H4 (cell line): ENCODE data around the gene SLC9A9. TPM values are rescaled to one million over a fixed set of nuclear protein-coding genes. Genes with fewer than 3 reads are reported as not detected.
"Not testable (repeated sequence)": the region's sequence is repeated elsewhere in the genome, so short reads cannot be mapped to it uniquely, and the experiment has no call there.

Experiments used
- DNase-seq: peaks from one replicate; pipeline ENCODE4 v3.0.0-alpha.2; 2015; ENCODE audit warnings: low spot score
- total RNA-seq: library from RNA; depleted of rRNA; stranded (reverse); fragments of >200 nt; shearing (Covaris generic); gene quantifications from 2 replicates; pipeline ENCODE4 v1.2.3, GENCODE V29; 2014

Gene SLC9A9
- total RNA-seq, 1 experiment from 2014 or later: 10.8 TPM

DNA sequence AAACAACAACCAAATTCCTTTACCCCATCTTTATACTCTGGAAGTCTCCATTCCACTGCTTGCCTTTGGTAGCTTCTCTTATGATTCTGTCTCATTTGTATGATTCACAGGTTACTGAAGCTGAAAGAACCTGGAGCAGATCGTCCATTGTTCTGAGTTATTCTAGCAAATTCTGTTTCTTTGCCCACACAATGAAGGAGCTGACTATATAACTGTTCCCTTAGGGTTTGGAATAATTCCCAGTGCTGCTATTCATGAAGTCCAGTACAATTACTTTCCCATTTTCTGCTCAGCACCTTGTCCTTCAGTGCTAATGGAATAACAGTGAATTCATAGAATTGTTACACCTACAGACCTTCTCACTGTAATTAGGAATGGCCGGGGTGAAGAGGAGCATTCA is 560.9 kb downstream of the SLC9A9 start:
- DNase-seq: no peak

DNA sequence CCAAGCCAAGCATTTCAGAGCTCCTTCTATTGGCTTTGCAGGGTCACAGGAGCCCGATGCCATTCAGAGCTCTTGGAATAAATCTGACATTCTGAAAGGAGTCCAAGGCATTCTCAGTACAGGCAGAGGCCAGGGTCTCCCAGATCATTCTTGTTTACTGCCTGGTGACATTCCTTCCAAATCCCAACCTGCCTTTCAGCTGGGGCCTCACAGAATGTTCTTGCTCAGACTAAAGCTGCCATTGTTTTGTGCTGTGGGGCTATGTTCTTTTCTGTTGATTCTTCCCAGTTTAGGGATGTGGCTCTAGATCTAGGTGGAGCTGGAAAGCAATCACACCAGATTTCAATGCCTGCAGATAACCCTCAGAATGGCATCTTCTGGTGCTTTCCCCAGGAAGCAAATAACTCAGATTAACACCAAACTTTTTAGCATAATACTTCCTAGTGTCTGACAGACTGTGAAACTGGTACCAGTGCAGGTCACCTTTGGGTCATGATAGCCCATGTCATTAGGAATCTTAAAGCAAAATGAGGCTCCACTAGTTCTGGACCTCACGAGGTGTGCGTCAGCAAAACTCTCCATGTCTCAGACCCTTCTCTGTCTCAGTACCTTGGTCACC is 561.8 kb downstream of the SLC9A9 start:
- no peak for DNase-seq

DNA sequence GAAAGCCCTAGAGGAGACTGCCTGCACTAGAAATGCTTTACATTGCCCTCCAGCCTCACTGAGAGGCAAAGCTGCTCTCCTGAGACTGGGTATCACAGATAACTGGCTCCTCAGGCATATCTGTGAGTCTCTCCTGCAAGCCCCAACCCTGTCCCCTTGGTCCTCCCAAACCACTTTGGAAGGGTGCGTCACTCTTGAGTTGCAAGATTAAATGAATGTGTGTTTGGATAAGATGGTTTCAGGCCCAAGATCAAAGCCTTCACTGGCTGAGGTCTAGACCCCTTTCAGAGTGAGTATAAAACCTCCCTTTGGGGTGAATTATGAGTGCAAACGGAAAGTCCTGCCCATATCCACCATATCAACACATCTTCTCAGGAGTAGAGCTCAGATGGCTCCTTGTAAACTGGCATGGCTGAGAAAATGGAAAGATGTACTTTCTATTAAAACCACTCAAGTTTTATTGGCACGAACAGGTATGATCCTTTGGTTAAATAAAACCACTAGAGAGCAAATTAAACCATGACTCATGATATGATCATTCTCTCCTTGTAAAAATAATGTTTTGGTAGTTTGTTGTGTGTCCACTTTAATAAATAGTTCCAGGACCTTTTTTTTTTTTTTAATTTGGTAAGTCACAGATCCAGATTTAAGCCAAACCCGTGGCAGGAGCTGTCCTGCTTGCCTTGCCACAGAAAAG is 564.7 kb downstream of the SLC9A9 start:
- DNase-seq: peak; percentile 72

DNA sequence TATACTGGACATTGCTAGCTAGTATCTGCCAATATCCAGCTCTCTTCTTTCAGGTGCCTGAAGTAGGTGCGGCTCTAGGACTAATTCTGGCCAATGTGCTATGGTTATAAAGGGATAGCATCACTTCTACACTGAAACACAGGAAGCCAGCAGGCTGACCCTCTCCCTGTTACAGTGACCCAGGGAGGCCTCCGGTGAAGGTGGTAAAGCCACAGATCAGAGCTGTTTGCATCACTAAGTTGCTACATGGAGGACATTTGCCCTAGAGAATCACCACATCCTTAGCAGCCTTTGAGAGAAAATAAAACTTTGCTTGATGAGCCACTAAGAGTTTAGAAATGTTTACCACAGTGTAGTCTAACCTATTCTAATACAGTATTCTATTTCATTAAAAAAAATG is 567.3 kb downstream of the SLC9A9 start:
- DNase-seq: no peak

DNA sequence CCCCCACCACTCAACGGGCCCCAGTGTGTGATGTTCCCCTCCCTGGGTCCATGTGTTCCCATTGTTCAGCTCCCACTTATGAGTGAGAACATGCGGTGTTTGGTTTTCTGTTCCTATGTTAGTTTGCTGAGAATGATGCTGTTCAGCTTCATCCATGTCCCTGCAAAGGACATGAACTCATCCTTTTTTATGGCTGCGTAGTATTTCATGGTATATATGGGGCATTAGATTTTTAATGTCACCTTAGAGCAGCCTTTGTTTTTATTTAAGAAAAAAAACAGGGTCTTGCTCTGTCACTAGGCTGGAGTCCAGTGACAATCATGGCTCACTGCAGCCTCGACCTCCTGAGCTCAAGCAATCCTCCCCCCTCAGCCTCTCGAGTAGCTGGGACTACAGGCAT is 568.7 kb downstream of the SLC9A9 start:
- DNase-seq: not testable (repeated sequence)

DNA sequence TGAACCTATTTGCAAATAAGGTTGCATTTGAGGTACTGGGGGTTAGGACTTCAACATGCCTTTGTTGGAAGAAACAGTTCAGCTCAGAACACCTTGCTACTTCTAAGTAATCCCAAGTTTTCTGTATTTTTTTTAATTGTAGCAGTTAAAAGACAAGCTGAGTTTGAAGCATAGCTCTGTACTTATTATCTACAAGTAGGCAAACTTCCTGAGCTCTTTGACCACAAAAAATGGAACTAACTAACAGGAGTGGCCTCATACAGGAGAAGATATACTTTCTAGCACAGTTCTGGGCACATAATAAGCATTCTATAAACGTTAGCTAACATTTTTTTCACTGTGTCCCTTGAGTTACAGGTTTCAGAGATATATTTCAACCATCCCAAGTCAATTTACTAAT is 569.5 kb downstream of the SLC9A9 start:
- DNase-seq: no peak

DNA sequence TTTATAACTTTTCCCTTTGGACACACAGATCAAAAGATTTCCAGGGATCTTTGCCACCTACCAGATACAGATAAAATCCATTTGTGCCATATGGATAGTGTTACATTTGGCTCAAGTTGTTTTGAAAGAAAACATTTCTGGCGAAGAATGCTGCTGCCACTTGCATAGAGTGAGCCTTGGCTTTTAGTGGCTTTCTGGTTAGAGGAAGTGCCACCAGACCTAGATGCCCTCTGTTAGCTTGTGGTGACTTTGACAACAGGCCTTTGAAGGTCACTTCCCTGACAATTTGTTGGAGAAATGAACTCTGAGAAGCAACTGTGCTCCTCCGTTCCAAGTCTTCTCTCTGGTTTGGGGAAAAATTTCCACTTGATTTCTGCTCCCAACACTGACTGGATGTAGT is 570.7 kb downstream of the SLC9A9 start:
- DNase-seq: no peak

DNA sequence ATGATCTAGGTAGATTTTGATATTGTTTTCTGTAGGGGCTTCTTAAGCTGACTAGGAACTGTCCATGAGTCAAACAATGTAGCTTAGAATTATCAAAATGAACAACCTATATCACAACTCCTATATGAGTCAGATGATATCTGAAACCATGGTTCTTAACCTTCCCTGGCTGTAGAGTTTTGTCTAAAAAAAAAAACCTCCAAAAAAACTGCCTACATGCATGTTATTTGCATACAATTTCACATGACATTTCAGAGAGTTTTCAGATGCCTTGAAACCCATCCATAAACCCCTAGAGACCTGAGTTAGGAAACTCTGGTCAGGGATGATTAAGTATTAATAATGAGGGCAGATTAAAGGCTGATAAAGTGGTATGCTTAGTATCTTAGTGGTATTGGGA is 571.7 kb downstream of the SLC9A9 start:
- no peak for DNase-seq

DNA sequence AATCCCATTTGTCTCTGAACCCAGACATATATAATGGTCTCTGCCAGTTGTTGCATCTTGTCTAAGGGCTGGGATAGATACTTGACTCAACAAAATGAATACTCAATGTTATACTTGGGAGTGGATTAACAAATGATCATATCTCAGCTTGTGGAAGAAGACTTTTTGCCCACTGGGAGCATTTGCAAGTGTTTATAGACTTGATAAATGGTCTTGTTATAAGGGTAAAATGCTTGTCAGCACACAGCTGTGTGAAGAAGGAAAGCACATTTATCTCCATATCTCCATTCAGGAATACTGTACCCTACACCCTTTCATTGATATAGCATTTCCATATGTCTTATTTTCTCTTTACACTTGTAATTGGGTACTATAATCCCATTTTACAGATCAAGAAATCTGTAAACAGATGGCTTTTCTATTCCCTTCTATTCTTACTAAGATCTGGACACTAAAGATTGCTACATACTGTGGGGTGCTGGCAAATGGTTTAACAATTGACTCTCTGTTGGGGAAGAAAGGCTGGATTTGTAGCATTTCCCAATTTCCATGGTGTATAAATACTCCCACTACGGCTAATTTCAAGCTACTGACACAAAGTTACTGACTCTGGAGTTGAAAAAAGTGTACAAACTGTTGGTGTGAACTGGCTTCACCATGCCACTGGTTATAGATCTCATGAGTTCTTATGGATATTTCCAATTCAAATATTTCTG is 574.1 kb downstream of the SLC9A9 start:
- DNase-seq: no peak

DNA sequence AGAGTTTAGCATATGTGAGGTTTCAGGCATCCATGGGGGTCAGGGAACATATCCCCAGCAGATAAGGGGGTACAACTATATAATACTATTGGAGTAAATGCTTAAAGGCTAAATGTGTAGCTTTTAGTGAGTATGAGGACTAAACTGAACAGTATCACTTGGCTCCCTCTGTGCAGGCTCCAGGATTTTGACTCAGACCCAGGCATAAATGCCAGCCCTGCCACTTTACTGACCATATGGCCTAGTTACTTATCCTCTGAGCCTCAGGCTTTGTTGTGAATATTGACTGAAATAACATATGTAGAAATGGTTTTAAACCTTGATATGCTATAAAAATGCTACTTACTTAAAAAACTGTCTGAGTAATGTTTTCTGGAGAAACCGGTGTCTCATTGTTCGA is 577.1 kb downstream of the SLC9A9 start:
- no peak for DNase-seq

DNA sequence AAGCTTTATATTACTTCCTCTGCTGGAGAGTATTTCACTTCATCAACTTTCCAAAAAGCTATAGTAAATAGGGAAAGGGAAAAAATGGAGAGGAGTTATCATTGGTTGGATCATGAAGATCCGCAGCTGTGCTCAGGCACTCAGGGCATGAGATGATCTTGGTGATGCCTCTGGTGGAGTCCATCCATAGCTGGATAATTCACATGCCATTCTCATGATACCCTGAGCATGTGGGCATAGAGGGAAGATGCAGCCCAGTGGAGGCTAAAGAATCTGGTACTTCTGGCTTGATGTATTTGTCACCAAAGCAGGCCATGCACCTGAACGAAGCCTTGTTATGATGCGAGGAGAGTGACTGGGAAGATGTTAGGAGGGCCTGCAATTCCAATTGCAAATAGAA is 578.5 kb downstream of the SLC9A9 start:
- DNase-seq: no peak

DNA sequence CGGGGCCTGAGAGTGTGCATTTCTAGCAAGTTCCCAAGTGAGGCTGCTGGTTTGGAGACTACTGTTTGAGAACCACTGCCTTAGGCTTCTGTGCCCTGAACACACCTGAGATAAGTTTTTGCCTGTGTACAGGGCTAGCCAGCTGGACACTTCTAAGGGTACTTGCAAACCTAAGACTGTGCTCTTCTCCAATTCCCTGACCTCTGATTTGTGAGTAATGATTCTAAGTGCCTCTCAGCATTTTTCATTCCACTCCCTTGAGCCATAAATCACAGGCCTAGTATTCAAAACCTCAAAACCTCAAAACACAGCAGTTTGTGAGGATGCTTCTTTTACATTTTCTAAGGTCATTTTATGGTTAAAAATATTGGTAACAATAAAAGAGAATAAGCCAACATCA is 580.3 kb downstream of the SLC9A9 start:
- DNase-seq: no peak

DNA sequence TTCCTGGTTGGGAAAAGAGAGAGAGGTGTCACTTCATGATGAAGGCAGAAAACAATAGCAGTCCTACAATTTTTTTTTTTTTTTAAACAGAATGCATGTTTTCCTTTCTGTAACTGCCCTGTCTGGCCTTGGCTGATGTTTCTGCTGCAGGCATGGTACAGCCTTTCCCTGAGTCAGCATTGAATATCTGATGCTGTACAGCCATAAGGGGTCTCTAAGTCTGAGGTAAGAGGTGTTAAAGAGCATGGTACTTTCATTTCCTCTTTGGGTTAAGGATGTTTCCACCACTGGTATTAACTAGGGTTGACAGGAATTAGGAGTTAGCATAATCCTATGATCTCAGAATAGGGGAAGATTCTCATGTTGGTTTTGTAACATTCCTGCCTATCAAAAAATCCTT is 581.3 kb downstream of the SLC9A9 start:
- DNase-seq: no peak

DNA sequence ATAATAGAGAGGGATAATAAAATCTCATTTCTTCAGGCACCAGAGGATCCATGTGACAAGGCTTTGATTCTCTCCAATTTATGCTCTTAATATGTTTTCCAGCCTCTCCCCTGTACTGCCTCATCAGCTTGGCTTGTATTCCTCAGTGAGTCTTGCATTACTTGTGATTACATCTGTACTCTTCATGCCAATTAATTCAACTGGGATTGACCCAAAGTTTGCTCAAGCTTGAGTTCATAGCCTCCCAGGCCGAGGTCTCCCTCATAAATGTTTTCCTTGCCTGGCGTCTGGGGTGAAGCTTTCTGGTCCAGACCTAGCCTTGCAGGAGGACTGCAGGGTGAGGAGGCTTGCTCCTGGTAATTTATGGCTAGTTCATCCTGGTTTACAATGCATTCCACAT is 581.8 kb downstream of the SLC9A9 start:
- DNase-seq: no peak

DNA sequence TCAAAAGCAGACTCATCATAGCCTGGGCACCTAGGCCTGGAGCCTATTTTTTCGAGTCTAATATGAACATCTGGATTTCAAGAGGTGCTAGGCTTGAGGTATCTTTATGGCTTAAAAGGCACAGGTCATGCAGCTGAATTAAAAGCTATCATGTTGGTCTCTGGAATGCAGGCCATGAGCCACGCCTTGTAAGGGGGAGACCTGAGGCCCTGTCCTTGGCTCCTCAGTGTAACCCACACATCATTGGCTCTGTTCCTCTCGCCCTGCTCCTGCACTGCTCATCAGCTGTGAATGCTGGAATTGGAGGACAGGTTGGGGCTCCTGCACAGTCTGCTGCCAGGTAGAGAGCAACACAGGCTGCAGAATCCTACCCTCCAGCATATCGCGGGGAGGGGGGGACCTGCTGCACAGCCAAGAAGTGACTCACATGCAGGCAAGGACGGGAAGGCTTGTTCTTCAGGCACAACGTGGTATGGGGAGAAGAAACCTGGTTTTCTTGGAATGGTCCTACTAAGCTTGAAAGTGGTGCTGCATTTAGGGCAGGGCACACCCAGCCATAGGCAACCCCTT is 582.7 kb downstream of the SLC9A9 start:
- DNase-seq: no peak

DNA sequence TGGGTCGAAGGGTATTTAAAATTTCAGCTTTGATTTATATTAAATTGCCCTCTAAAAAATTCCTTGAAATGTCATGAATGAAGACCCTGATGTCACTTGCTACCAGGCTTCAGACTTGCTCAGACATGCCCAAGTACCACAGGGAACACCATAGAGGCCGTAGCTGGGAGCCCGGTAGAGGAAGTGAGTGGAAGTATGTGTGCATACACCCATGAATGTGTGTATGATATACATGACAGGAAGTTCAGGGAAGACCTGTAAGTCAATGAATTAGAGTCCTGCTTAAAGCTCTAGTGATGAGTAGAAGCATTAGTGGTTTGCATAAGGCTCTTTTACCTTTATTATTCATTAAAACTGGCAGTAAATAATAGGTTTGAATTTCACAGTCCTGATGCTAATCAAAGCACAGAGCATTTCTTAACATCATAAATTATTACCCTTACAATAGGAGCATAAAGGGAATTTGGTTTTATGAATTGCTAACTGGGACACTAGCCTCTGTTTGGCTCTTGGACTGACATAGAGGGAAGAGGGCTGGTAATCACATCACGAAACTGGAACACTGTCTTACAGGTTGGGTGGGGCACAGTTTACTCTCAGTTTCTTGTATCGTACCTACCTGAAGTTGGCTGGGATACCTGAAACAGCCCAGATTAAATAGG is 584.3 kb downstream of the SLC9A9 start:
- no peak for DNase-seq

DNA sequence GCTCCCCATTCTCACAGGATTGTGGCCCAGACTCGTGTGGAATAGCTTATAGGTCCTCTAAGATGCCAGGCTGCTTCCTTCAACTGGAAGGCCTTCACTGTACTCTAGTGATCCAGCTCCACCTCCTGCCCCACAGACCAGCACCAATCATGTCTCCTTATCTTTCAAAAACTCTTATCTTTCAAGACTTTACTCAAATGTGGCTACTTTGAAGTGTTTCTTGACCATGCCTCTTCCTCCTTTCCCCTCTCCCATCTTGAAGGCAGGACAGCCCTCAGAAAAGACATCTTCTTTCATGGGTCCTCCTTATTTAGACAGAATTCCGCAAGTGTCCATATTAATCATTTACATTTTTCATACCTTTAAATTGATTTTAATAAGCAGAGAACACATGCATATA is 586.4 kb downstream of the SLC9A9 start:
- DNase-seq: no peak

DNA sequence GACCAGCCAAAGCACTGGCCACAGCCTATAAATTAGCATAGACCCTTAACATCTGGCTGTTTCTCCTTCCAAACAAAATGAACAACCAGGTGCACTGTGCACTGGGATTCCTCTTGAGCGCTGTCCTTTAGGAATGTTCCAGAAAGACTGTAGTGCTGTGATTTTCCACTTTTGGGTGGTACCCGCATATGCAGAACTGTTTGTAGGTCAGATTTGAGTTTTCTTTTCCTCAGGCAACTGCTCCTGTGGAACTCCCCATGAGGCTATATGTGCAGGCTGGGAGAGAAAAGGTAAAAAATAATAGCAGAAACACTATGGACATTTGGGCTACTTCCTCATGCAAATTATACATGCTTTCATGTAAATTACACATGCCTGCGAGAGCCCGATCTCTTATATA is 589.6 kb downstream of the SLC9A9 start:
- no peak for DNase-seq

DNA sequence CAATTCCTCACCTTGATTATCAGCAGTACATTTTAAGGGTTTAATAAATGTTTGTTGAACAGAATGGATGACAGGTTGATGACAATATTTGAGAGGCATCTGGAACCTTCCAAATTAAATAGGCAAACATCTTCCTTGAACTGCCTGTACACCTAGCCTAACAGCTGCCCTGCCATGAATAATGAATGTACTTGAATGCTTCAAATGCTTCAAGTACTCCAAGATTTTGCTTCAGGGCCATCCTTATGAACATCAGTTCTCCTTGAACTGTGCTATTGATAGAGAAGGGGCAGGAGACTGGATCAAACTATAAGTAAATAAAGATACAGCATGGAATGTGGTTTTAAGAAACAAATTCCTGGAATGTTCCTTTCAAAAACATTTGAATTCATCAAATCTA is 591.9 kb downstream of the SLC9A9 start:
- DNase-seq: no peak

DNA sequence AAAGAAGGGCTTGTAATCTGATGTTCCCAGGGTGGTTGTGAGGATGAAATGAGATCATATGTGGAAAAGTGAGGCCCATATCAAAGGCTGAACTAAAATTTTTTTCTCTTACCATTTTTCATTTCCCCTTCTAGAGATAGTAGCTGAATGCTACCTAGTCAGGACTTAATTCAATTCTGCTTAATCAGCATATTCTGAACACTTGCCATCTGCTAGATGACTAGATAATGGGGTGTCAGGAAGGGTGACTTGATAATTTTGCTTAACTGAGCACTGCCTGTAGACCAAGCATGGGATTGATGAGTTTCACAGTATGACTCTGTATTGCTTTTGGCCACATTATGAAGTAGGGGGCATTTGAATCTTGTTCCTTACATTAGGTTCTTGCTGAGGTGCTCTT is 592.5 kb downstream of the SLC9A9 start:
- DNase-seq: no peak

DNA sequence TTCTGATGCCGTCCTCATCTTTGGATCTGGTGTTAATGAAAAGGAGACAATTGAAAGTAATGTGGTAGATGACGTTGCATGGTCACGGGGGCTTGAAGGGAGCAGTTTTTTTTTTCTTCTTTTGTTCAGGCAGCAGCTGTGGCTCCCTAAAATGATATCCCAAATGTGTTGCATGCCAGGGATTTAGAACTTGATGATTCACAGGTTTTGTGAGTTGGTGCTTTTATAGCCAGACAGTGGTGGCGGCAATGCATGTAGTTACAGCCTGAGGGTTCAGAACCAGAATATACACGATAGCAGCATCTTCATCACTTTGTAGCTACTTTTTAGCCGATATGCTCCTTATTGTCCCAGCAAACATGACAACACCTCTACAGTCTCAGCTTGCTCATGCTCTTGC is 595.3 kb downstream of the SLC9A9 start:
- DNase-seq: no peak

DNA sequence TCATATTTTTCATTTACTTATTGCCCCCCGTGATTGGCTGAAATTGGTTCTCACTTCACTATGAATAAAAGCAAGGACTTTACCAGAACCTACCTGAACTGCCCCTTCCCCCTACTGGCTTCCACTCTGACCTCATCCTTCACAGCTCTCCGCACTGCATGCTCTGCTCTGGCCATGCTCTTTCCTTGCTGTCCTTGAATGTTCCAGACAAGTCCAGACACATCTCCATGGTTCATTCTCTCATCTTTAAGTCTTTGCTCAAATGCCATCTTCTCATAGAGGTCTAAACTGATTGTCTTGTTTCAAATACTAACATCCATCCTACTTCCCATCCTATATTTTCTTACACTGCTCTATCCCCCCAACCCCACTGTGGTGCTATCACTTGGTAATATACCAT is 599.3 kb downstream of the SLC9A9 start:
- no peak for DNase-seq
